GM10248 (cell line): Measurements from ENCODE around the gene MNDA.
A peak's percentile ranks its signal among the peaks of the same experiment; 100 is the strongest.

Experiments
- CTCF ChIA-PET: fragments of 300-600 bp; sonication (Branson Sonifier 250); formaldehyde crosslinking; extraction: SDS; loops from one replicate; lab custom pipeline; 2021; ENCODE audit warnings: antibody characterized with exemption; lab: Yijun Ruan, JAX
- POLR2A ChIA-PET: fragments of 350-650 bp; sonication (Branson Sonifier 250); formaldehyde crosslinking; extraction: SDS; loops from one replicate; lab custom pipeline; 2020; ENCODE audit warnings: antibody characterized with exemption; lab: Yijun Ruan, JAX
- DNase-seq: peaks from one replicate; pipeline ENCODE4 v3.0.0; 2012; ENCODE audit errors: extremely low spot score
- TF ChIP-seq, protein P1 (sequence below): IDR thresholded peaks from 2 replicates; pipeline ENCODE4 v1.5.1; 2012; ENCODE audit warnings: mild to moderate bottlenecking, low read depth; ENCODE audit errors: extremely low read depth, missing control alignments, control extremely low read depth

Gene MNDA

DNA sequence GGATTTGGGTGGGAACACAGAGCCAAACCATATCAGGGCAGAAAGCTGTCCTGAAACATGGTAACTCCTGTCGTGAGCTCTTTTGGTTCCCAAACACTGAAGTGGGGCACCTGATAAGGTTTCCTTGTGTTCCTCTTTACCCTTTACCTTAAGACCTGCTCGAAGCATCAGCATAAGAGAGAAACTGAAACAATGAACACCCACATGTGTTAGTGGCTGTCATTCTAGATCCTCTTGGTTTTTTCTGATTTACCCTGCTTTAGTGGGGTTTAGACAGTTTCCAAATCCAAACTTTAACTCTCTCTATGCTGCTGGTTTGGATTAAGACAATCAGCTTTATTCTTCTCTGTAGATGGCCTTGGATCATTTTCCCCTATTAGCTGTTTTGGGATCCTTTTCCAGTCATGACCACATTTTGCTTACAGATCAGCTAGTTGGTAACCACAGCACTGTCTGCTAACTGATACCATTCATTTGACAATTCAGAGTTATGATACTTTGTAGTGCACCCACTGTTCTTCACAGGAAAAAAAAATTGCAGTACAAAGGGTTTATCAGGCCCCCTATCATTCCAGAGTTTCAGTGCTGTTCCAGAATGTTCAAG is 975 bp upstream of the MNDA start:
- CTCF ChIA-PET: interaction anchor here (1.0 to 1.9 kb wide), 4 partner anchors 8 to 180 kb away, joined by 3 to 6 read pairs (median 4); partner anchors contain the start of gene IFI16
- TF ChIP-seq, protein P1, sequence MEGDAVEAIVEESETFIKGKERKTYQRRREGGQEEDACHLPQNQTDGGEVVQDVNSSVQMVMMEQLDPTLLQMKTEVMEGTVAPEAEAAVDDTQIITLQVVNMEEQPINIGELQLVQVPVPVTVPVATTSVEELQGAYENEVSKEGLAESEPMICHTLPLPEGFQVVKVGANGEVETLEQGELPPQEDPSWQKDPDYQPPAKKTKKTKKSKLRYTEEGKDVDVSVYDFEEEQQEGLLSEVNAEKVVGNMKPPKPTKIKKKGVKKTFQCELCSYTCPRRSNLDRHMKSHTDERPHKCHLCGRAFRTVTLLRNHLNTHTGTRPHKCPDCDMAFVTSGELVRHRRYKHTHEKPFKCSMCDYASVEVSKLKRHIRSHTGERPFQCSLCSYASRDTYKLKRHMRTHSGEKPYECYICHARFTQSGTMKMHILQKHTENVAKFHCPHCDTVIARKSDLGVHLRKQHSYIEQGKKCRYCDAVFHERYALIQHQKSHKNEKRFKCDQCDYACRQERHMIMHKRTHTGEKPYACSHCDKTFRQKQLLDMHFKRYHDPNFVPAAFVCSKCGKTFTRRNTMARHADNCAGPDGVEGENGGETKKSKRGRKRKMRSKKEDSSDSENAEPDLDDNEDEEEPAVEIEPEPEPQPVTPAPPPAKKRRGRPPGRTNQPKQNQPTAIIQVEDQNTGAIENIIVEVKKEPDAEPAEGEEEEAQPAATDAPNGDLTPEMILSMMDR: no peak
- DNase-seq: peak; percentile 35
- POLR2A ChIA-PET: interaction anchor here (0.6 kb wide), 1 partner anchor 1433 kb away, joined by 3 read pairs; no protein-coding TSS in a partner anchor

GRCh38 chr1:158833264-158833663 is 2.1 kb downstream of the MNDA start:
- no peak for DNase-seq
- ChIA-PET CTCF (no interaction called here), POLR2A (no interaction called here)
- TF ChIP-seq, protein P1: no peak

GRCh38 chr1:158836038-158836437 is 4.9 kb downstream of the MNDA start:
- TF ChIP-seq, protein P1: no peak
- ChIA-PET POLR2A (no interaction called here), CTCF (no interaction called here)
- DNase-seq: no peak

- POLR2A ChIA-PET: no interaction called here
- CTCF ChIA-PET: no interaction called here
- no peak for DNase-seq
- TF ChIP-seq, protein P1: no peak
These were observed 7.5 kb downstream of the MNDA start for GRCh38 chr1:158838660-158839059.

GRCh38 chr1:158839566-158839965 is 8.4 kb downstream of the MNDA start:
- CTCF ChIA-PET: no interaction called here
- TF ChIP-seq, protein P1: no peak
- POLR2A ChIA-PET: no interaction called here
- no peak for DNase-seq

GRCh38 chr1:158840236-158840635 is 9.1 kb downstream of the MNDA start:
- TF ChIP-seq, protein P1: no peak
- CTCF ChIA-PET: no interaction called here
- POLR2A ChIA-PET: no interaction called here
- no peak for DNase-seq
